Naive thymus-derived CD4-positive, alpha-beta T cell (primary cell): ENCODE data around the gene BORA. TPM values are rescaled to one million over a fixed set of nuclear protein-coding genes. Genes with fewer than 3 reads are reported as not detected.

ENCODE experiments used
- ATAC-seq: fragments of 150-1000 bp; cut with Tn5 transposase; 2 replicates; pipeline ENCODE4 v1.10.0; 2021; ENCODE audit warnings: mild to moderate bottlenecking, moderate library complexity
- CTCF ChIA-PET: fragments of 350-600 bp; sonication (Branson Sonifier 250); formaldehyde crosslinking; loops from one replicate; lab custom pipeline; 2021; ENCODE audit warnings: antibody characterized with exemption; lab: Charles Lee
- POLR2A ChIA-PET: fragments of 350-600 bp; sonication (Branson Sonifier 250); formaldehyde crosslinking; loops from one replicate; lab custom pipeline; 2021; ENCODE audit warnings: antibody characterized with exemption, inconsistent platforms; lab: Charles Lee
- DNase-seq, 9 donors: peaks; one replicate each; pipeline versions ENCODE4 v3.0.0 to v3.0.0-alpha.2; 2020 to 2022; ENCODE audit warnings: mixed read lengths in 1 of 9
- H3K27ac ChIP-seq: one replicate; pipeline ENCODE4 v1.7.0; 2013; ENCODE audit warnings: mild to moderate bottlenecking, low read depth, low read length, moderate library complexity
- H3K27me3 ChIP-seq, 2 donors: one replicate each; pipeline ENCODE4 v1.7.0; 2013; ENCODE audit warnings: low read length in 2 of 2, mild to moderate bottlenecking in 2 of 2, moderate library complexity in 2 of 2; ENCODE audit not compliant: control insufficient read depth in 2 of 2, insufficient read depth in 2 of 2
- H3K36me3 ChIP-seq, 3 experiments: 1 replicate in 2 of 3; 2 replicates in 1 of 3; pipeline ENCODE4 v1.7.0; 2013; ENCODE audit warnings: low read length in 3 of 3, mild to moderate bottlenecking in 3 of 3, moderate library complexity in 1 of 3; ENCODE audit not compliant: insufficient read depth in 3 of 3, control insufficient read depth in 2 of 3
- H3K4me1 ChIP-seq, 2 donors: one replicate each; pipeline ENCODE4 v1.7.0; 2013; ENCODE audit warnings: low read length in 2 of 2, mild to moderate bottlenecking in 2 of 2, moderate library complexity in 1 of 2; ENCODE audit not compliant: control insufficient read depth in 2 of 2, insufficient read depth in 2 of 2
- H3K4me3 ChIP-seq: 2 replicates; pipeline ENCODE4 v1.7.0; 2013; ENCODE audit warnings: mild to moderate bottlenecking, low read length
- H3K9me3 ChIP-seq, 3 experiments: 1 replicate in 2 of 3; 2 replicates in 1 of 3; pipeline ENCODE4 v1.7.0; 2013; ENCODE audit warnings: low read length in 3 of 3; ENCODE audit not compliant: control insufficient read depth in 2 of 3
- H3K27ac Mint-ChIP-seq, 9 donors: one replicate each; pipeline ENCODE4 v1.8.0; 2020 to 2022; ENCODE audit warnings: mixed read lengths in 9 of 9, mild to moderate bottlenecking in 8 of 9, moderate library complexity in 5 of 9, inconsistent platforms in 2 of 9
- H3K27me3 Mint-ChIP-seq, 5 donors: one replicate each; pipeline ENCODE4 v1.8.0; 2021 to 2022; ENCODE audit warnings: mixed read lengths in 5 of 5, mild to moderate bottlenecking in 1 of 5
- H3K36me3 Mint-ChIP-seq, 5 donors: one replicate each; pipeline ENCODE4 v1.8.0; 2020 to 2022; ENCODE audit warnings: mixed read lengths in 5 of 5, mild to moderate bottlenecking in 3 of 5, inconsistent platforms in 1 of 5
- H3K4me1 Mint-ChIP-seq, 7 donors: one replicate each; pipeline ENCODE4 v1.8.0; 2020 to 2022; ENCODE audit warnings: mixed read lengths in 7 of 7, mild to moderate bottlenecking in 3 of 7, inconsistent platforms in 1 of 7
- H3K4me3 Mint-ChIP-seq, 10 donors: one replicate each; pipeline ENCODE4 v1.8.0; 2020 to 2022; ENCODE audit warnings: mild to moderate bottlenecking in 10 of 10, mixed read lengths in 10 of 10, moderate library complexity in 6 of 10, inconsistent platforms in 2 of 10
- H3K9me3 Mint-ChIP-seq, 11 donors: one replicate each; pipeline ENCODE4 v1.8.0; 2020 to 2022; ENCODE audit warnings: mixed read lengths in 11 of 11, mild to moderate bottlenecking in 4 of 11, inconsistent platforms in 1 of 11, moderate library complexity in 1 of 11
- intact Hi-C, 2 donors: fragments of 100-400 bp; cut with micrococcal nuclease; formaldehyde crosslinking; loops; one replicate each; pipeline ENCODE4 v1.15.1; 2023
- polyA plus RNA-seq, 2 donors: library from polyadenylated mRNA; unstranded; fragments of 300-500 nt; fragmentation: Illumina TruSeq; gene quantifications; one replicate each; pipeline ENCODE4 v1.2.3, GENCODE V29; 2021
- total RNA-seq, 6 experiments: library from RNA in 5 of 6; stranded (reverse) in 5 of 6; gene quantifications; 1 replicate in 5 of 6; 2 replicates in 1 of 6; pipeline ENCODE4 v1.2.3 and lab custom pipeline; 2021 to 2026

The BORA gene
- total and polyA plus RNA-seq, 7 experiments from 2014 or later = 4.7 to 18.0 (median 6.5) TPM

DNA sequence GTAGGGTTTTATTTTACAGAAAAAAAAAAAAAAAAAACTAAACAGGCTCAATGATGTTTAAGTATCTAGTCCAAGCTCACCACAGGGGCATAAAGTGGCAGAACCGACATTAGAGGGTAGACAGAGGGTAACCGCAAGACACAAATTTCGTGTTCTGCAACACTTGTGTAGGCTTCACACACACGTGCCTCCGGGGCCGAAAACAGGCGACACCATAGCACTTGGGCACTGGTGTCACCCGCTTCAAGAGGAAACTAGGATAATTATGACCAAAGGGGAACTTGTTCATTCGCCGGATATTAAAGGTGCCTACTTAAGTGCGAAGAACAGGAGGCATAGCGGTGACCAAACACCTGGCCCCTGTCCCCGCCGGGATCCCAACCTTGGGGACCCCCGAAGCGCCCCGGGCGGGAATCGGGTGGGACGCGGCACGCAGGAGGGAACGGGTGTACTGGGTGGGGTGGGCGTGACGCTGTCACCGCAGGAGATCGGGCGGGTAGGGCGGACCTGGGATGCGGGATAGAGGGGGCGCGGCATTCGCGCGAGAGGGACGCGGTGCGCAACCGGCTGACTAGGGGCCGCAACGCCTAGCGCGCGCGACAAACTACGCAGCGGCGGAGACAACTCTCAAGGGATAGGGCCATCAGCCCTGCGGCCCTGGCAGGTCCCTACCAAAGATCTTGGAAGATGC lies 852 bp upstream of the BORA start:
- Histone ChIP-seq H3K4me1 (peaks cover 23 to 30% of the 10 kb centered on the region in 2 donors), H3K36me3 (peaks cover 0 to 7% (median 0%) of the 10 kb centered on the region in 3 experiments), H3K4me3 (peak overlapping the region; percentile 93), H3K9me3 (no peaks in the 10 kb centered on the region), H3K27ac (peak overlapping the region; percentile 73), H3K27me3 (no peaks in the 10 kb centered on the region)
- ChIA-PET POLR2A (no interaction called here), CTCF (no interaction called here)
- no peaks in the 10 kb centered on the region for H3K27me3 Mint-ChIP-seq
- ATAC-seq = peak; percentile 13
- H3K4me1 Mint-ChIP-seq = peaks cover 30 to 77% (median 57%) of the 10 kb centered on the region in 7 donors
- peak in 3 of 9 donors; percentile 18 to 64 (median 37) for DNase-seq
- peak overlapping the region; percentile 85 to 95 (median 91) for H3K27ac Mint-ChIP-seq
- H3K36me3 Mint-ChIP-seq = peaks cover 9 to 30% (median 20%) of the 10 kb centered on the region in 5 donors
- H3K9me3 Mint-ChIP-seq = peaks cover 0 to 2% (median 0%) of the 10 kb centered on the region in 11 donors
- peak overlapping the region; percentile 85 to 99 (median 95) for H3K4me3 Mint-ChIP-seq
- intact Hi-C loops = loop anchor here (1.0 to 10.0 kb wide), 9 partner anchors 35 to 1558 kb away; partner anchors contain the start of gene PIBF1 (in 2 of the 2)

DNA sequence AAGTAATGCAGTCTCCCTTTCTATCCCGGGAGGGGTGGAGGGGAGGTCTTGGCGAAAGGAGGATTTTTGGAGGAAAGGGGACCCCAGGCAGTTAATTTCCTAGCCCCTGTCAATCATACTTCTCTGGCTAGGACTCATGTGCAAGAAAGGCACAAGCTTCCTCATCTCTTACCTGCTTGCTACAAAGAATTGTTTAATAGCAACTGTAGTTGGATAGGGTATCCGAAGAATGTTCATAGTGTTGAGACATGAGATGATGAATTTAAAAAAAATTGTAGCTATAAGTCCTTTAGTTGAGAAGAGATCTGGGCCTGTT lies 525 bp downstream of the BORA start:
- Histone ChIP-seq H3K4me1 (peaks cover 23 to 30% of the 10 kb centered on the region in 2 donors), H3K4me3 (peak overlapping the region; percentile 93), H3K36me3 (peaks cover 0 to 9% (median 0%) of the 10 kb centered on the region in 3 experiments), H3K9me3 (no peaks in the 10 kb centered on the region), H3K27ac (peak overlapping the region; percentile 72), H3K27me3 (no peaks in the 10 kb centered on the region)
- ChIA-PET POLR2A (interaction anchor here (1.1 to 1.6 kb wide), 5 partner anchors 10 to 46 kb away, joined by 3 to 4 read pairs (median 3); no protein-coding TSS in a partner anchor), CTCF (no interaction called here)
- Mint-ChIP-seq H3K36me3 (peaks cover 2 to 30% (median 23%) of the 10 kb centered on the region in 5 donors), H3K27me3 (no peaks in the 10 kb centered on the region), H3K9me3 (peaks cover 0 to 2% (median 0%) of the 10 kb centered on the region in 11 donors), H3K4me3 (peak overlapping the region; percentile 85 to 99 (median 95)), H3K27ac (peak overlapping the region; percentile 85 to 95 (median 91)), H3K4me1 (peaks cover 26 to 63% (median 50%) of the 10 kb centered on the region in 7 donors)
- ATAC-seq = no peak
- no peak for DNase-seq
- intact Hi-C loops = loop anchor here (2.0 to 10.0 kb wide), 5 partner anchors 17 to 1557 kb away; no protein-coding TSS in a partner anchor

DNA sequence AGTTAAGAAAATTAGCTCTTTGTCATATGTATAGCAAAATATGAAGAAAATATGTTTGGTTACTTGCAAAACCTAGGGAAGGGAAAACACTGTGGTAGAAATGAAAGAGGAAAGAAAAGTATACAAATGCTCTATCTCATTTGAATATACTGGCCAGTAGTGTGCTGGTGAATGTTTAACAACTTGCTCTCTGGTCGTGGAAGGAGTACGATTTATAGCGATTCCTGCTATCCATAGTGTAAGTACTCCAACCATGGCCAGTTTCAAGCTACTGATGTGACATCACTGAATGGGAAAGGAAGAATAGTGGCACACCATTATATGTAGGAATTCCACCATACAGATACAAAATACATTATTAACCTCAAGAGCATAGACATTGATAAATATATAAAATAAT lies 9.3 kb downstream of the BORA start:
- H3K9me3 Mint-ChIP-seq = peaks cover 0 to 3% (median 0%) of the 10 kb centered on the region in 11 donors
- POLR2A ChIA-PET = interaction anchor here (0.6 to 1.3 kb wide), 2 partner anchors 11 to 26 kb away, joined by 3 to 7 read pairs; no protein-coding TSS in a partner anchor
- no peak for ATAC-seq

DNA sequence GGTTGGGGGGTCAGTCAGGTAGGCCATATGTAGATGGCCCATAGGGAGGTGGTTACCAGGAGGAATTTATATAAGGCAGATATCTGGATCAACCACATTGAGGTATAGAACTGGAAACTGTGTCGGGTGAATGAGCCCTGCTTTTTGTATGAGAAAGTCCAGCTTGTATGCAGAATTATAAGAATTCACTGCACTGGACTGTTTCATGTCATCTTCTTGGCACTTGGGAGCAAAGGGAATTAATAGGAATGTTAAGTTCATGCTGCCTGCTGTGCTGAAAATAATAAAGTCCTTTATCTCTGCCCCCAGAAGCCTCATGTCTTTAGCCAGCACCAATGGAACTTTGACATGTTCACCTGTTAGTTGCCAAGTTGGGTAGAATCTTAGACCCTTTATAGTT lies 12.3 kb downstream of the BORA start:
- Histone ChIP-seq H3K4me3 (no peak overlapping the region), H3K36me3 (peaks cover 0 to 37% (median 4%) of the 10 kb centered on the region in 3 experiments), H3K27ac (no peak overlapping the region), H3K4me1 (no peaks in the 10 kb centered on the region), H3K9me3 (no peaks in the 10 kb centered on the region), H3K27me3 (no peaks in the 10 kb centered on the region)
- Mint-ChIP-seq H3K27ac (peak overlapping the region in 1 of 9 donors; percentile 39), H3K9me3 (peaks cover 0 to 2% (median 0%) of the 10 kb centered on the region in 11 donors), H3K4me1 (peaks cover 0 to 23% (median 6%) of the 10 kb centered on the region in 7 donors), H3K36me3 (peaks cover 4 to 43% (median 26%) of the 10 kb centered on the region in 5 donors), H3K27me3 (no peaks in the 10 kb centered on the region), H3K4me3 (no peak overlapping the region)
- ChIA-PET POLR2A (no interaction called here), CTCF (no interaction called here)
- ATAC-seq (no peak), DNase-seq (no peak)
- intact Hi-C loops = no loop called here

More for the DNA sequence above, 9.3 kb downstream of the BORA start:
- Histone ChIP-seq H3K9me3 (no peaks in the 10 kb centered on the region), H3K27me3 (no peaks in the 10 kb centered on the region), H3K36me3 (peaks cover 0 to 33% (median 4%) of the 10 kb centered on the region in 3 experiments), H3K27ac (no peak overlapping the region), H3K4me1 (no peaks in the 10 kb centered on the region), H3K4me3 (no peak overlapping the region)
- Mint-ChIP-seq H3K4me3 (no peak overlapping the region), H3K27me3 (no peaks in the 10 kb centered on the region), H3K36me3 (peaks cover 9 to 44% (median 31%) of the 10 kb centered on the region in 5 donors), H3K27ac (no peak overlapping the region), H3K4me1 (peaks cover 0 to 32% (median 6%) of the 10 kb centered on the region in 7 donors)
- DNase-seq = no peak
- intact Hi-C loops = no loop called here
- CTCF ChIA-PET = no interaction called here

DNA sequence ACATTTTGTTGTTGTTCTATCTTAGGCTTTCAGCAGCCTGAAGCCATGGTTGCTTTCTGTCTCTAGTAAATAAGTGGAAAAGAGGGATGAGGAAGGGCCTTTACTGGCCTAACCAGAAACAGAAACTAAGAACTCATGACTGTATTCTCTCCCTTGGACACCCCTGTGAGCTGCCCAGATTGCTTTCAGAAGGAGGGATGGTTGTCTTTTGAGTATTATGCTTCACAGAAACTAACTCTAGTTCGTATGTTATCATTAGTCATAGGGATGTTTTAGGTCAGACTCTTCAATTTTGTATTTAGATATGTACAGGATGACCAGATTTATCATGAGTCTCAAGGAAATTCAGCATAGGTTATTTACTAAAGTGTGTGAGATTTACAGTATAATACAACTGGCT lies 17.5 kb downstream of the BORA start:
- Mint-ChIP-seq H3K36me3 (peaks cover 8 to 44% (median 31%) of the 10 kb centered on the region in 5 donors), H3K4me1 (peaks cover 4 to 28% (median 16%) of the 10 kb centered on the region in 7 donors), H3K27me3 (no peaks in the 10 kb centered on the region), H3K9me3 (no peaks in the 10 kb centered on the region), H3K27ac (peak overlapping the region in 7 of 9 donors; percentile 28 to 65 (median 37)), H3K4me3 (no peak overlapping the region)
- Histone ChIP-seq H3K27ac (no peak overlapping the region), H3K36me3 (peaks cover 0 to 34% (median 5%) of the 10 kb centered on the region in 3 experiments), H3K4me3 (no peak overlapping the region), H3K4me1 (no peaks in the 10 kb centered on the region), H3K9me3 (no peaks in the 10 kb centered on the region), H3K27me3 (no peaks in the 10 kb centered on the region)
- CTCF ChIA-PET = interaction anchor here (0.7 kb wide), 1 partner anchor 195 kb away, joined by 3 read pairs; no protein-coding TSS in a partner anchor
- DNase-seq (no peak), ATAC-seq (no peak)
- intact Hi-C loops = loop anchor here in 1 of 2 donors (2.0 kb wide), 1 partner anchor 16 kb away; no protein-coding TSS in a partner anchor
- POLR2A ChIA-PET = no interaction called here

DNA sequence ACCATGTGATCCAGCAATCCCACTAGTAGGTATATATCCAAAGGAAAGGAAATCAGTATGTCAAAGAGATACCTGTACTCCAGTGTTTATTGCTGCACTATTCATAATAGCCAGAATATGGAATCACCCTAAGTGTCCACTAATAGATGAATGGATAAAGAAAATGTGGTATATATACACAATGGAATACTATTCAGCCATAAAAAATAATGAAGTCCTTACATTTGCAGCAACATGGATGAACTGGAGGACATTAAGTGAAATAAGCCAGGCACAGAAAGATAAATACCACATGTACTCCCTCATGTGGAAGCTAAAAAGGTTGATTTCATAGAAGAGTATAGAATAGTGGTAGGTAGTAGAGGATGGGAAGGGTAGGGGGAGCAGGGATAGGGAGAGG lies 23.5 kb downstream of the BORA start:
- DNase-seq (no peak), ATAC-seq (no peak)
- H3K4me3 ChIP-seq = no peak overlapping the region
- H3K4me3 Mint-ChIP-seq = no peak overlapping the region
- H3K9me3 ChIP-seq = no peaks in the 10 kb centered on the region
- intact Hi-C loops = loop anchor here in 1 of 2 donors (2.0 kb wide), 1 partner anchor 14 kb away; no protein-coding TSS in a partner anchor
- ChIA-PET POLR2A (no interaction called here), CTCF (no interaction called here)
- no peak overlapping the region for H3K27ac ChIP-seq
- H3K36me3 Mint-ChIP-seq = peaks cover 5 to 70% (median 54%) of the 10 kb centered on the region in 5 donors
- no peak overlapping the region for H3K27ac Mint-ChIP-seq
- no peaks in the 10 kb centered on the region for H3K27me3 Mint-ChIP-seq
- peaks cover 0 to 47% (median 13%) of the 10 kb centered on the region in 7 donors for H3K4me1 Mint-ChIP-seq
- H3K36me3 ChIP-seq = peaks cover 5 to 30% (median 7%) of the 10 kb centered on the region in 3 experiments
- peaks cover 0 to 9% (median 0%) of the 10 kb centered on the region in 11 donors for H3K9me3 Mint-ChIP-seq
- no peaks in the 10 kb centered on the region for H3K4me1 ChIP-seq
- H3K27me3 ChIP-seq = no peaks in the 10 kb centered on the region
